Chondrocyte (in vitro differentiated cells): Measurements from ENCODE around the gene SRSF4. TPM values are rescaled to one million over a fixed set of nuclear protein-coding genes. Genes with fewer than 3 reads are reported as not detected.

Source experiments
- DNase-seq: peaks from one replicate; pipeline ENCODE4 v3.0.0; 2021; ENCODE audit warnings: mixed read lengths, low spot score
- H3K27ac Mint-ChIP-seq: one replicate; pipeline ENCODE4 v1.8.0; 2021; ENCODE audit warnings: mild to moderate bottlenecking, moderate library complexity, mixed read lengths; ENCODE audit not compliant: unreplicated experiment
- H3K27me3 Mint-ChIP-seq: 2 replicates; pipeline ENCODE4 v1.8.0; 2021; ENCODE audit warnings: low read depth, mixed read lengths
- H3K36me3 Mint-ChIP-seq: 2 replicates; pipeline ENCODE4 v1.8.0; 2021; ENCODE audit warnings: low read depth, mixed read lengths
- H3K4me1 Mint-ChIP-seq: 2 replicates; pipeline ENCODE4 v1.8.0; 2021; ENCODE audit warnings: low read depth, mild to moderate bottlenecking, mixed read lengths
- H3K4me3 Mint-ChIP-seq: one replicate; pipeline ENCODE4 v1.8.0; 2021; ENCODE audit warnings: mild to moderate bottlenecking, moderate library complexity, mixed read lengths; ENCODE audit not compliant: unreplicated experiment
- H3K9me3 Mint-ChIP-seq: 2 replicates; pipeline ENCODE4 v1.8.0; 2021; ENCODE audit warnings: low read depth, mixed read lengths
- total RNA-seq: library from RNA; stranded (reverse); gene quantifications from 3 replicates; pipeline ENCODE4 v1.2.1, GENCODE V29; 2021
- TF ChIP-seq, protein P1 (sequence below): fragments of 200-600 bp; sonication (generic); IDR thresholded peaks from 2 replicates; pipeline ENCODE4 v1.5.0; 2021; ENCODE audit warnings: antibody characterized with exemption, mild to moderate bottlenecking, moderate library complexity

Gene SRSF4
- total RNA-seq, 1 donor from 2014 or later, result 49.1 TPM

GRCh38 chr1:29208442-29208841 is 26.7 kb upstream of the SRSF4 start:
- H3K4me1 Mint-ChIP-seq, result peaks cover 5% of the 10 kb centered on the region
- H3K27ac Mint-ChIP-seq, result no peak overlapping the region
- TF ChIP-seq, protein P1, sequence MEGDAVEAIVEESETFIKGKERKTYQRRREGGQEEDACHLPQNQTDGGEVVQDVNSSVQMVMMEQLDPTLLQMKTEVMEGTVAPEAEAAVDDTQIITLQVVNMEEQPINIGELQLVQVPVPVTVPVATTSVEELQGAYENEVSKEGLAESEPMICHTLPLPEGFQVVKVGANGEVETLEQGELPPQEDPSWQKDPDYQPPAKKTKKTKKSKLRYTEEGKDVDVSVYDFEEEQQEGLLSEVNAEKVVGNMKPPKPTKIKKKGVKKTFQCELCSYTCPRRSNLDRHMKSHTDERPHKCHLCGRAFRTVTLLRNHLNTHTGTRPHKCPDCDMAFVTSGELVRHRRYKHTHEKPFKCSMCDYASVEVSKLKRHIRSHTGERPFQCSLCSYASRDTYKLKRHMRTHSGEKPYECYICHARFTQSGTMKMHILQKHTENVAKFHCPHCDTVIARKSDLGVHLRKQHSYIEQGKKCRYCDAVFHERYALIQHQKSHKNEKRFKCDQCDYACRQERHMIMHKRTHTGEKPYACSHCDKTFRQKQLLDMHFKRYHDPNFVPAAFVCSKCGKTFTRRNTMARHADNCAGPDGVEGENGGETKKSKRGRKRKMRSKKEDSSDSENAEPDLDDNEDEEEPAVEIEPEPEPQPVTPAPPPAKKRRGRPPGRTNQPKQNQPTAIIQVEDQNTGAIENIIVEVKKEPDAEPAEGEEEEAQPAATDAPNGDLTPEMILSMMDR, result no peak

DNA sequence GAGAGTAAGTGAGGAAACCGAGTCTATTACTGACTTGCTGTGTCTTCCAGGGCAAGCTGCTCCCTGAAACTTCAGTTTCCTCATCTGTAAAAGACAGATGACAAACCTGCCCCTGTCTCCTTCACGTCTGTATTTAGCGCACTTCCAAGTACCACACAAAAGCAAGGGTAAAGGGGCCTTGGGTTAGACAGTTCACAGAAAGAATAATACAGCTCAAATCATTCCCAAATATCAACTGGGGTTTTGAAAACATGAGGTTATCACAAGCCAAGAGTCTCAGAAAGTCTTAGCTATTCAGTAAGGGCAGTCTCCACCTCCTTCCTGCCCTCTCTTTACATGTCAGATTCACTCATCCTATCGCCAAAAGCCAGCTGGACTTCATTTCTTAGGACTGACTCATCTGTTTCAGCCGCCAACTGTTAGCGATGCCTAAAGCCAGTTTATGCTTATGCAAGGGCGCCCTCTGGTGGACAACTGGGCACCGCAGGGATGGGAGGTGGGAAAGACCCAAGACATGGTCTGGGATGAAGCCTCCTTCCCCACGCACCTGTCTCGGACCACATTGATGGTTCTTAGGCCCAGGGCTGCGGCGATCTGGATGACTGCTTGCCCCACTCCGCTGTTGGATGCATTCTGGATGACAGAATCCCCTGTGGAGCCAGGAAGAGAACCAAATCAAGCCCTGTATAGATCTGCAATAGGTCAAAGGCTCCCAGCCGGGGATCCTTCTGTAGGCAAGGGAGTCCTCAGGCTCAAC is 21.1 kb upstream of the SRSF4 start:
- Mint-ChIP-seq H3K4me3 (no peak overlapping the region), H3K36me3 (peaks cover 8% of the 10 kb centered on the region), H3K4me1 (peaks cover 11% of the 10 kb centered on the region), H3K9me3 (no peaks in the 10 kb centered on the region), H3K27ac (peak overlapping the region; percentile 92), H3K27me3 (no peaks in the 10 kb centered on the region)
- TF ChIP-seq, protein P1, result peak; percentile 93
- no peak for DNase-seq

More at GRCh38 chr1:29208442-29208841, 26.7 kb upstream of the SRSF4 start:
- H3K27me3 Mint-ChIP-seq, result no peaks in the 10 kb centered on the region
- H3K9me3 Mint-ChIP-seq, result no peaks in the 10 kb centered on the region
- no peak for DNase-seq
- peaks cover 15% of the 10 kb centered on the region for H3K36me3 Mint-ChIP-seq
- H3K4me3 Mint-ChIP-seq, result no peak overlapping the region

DNA sequence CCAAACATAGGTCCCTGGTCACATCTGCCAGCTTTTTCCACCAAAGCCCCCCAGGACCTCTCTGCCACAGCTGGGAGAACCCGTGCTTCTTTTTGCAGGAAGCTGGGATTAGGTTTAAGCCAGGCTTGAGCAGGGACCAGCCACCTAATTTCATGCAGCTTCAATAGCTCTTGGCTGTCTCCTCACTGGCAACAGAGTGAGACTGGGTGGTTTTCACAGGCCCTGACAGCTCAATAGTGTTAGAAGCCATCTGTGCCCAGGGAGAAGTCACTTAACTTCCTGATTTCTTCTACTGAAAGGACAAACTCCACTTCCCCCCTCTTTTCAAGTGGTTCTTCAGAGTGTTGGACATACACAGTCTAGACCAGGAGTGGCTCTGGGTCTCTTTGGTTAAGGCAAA is 20.4 kb upstream of the SRSF4 start:
- no peak for DNase-seq
- H3K4me1 Mint-ChIP-seq, result peaks cover 16% of the 10 kb centered on the region
- H3K4me3 Mint-ChIP-seq, result no peak overlapping the region
- TF ChIP-seq, protein P1, result no peak
- no peaks in the 10 kb centered on the region for H3K27me3 Mint-ChIP-seq
- peaks cover 8% of the 10 kb centered on the region for H3K36me3 Mint-ChIP-seq
- peak overlapping the region; percentile 92 for H3K27ac Mint-ChIP-seq
- no peaks in the 10 kb centered on the region for H3K9me3 Mint-ChIP-seq

DNA sequence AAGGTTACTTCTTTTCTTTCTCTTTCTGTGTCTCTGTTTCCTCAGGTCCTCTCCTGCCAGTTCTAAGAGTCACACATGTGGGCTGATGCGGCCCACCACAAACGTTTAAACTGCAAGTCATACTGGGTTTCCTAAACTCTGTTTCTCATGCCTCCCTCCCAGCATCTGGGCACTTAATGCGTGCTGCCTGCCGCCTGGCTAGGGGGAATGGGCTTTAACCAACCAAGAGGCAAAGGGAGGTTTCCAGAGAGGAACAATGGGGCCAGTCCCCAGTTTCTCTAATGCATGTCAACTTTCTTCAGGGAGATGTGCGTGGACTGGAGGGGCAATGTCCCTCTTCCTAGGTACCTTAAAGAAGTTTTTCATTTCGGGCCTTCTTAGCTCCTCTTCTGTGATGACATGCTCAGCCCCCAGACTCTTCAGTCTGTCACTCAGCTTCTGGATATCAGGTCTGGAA is 19.9 kb upstream of the SRSF4 start:
- Mint-ChIP-seq H3K4me3 (no peak overlapping the region), H3K9me3 (no peaks in the 10 kb centered on the region), H3K27me3 (no peaks in the 10 kb centered on the region), H3K36me3 (peaks cover 8% of the 10 kb centered on the region), H3K27ac (no peak overlapping the region), H3K4me1 (peaks cover 20% of the 10 kb centered on the region)
- DNase-seq, result no peak
- TF ChIP-seq, protein P1, result no peak

DNA sequence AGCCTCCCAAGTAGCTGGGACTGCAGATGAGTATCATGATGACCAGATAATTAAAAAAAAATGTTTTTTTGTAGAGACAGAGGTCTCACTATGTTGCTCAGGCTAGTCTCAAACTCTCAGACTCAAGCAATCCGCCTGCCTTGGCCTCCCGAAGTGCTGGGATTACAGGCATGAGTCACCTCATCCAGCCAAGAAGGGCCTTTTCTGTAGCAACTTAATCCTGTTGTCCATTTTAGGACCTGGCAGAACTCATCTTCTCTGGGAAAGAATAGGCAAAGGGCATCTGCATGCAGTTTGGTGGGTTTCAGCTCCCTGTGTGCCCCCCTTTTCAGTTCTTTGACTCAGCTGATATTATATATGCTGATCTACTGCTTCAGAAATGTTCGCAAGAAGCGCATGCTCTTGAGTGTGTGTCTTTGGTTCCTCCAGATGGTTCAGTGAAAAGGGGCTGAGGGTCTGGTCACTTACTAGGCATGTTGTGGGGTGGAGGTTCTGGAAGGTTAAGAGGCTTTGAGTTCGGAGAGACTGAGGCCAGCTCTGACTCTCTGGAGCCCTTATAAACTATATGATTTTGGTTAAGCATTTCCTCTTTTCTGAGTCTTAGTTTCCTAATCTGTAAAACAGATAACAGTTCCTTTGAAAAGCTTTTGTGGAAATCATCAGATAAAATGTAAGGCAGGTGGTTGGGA is 19.4 kb upstream of the SRSF4 start:
- TF ChIP-seq, protein P1, result no peak
- no peaks in the 10 kb centered on the region for H3K9me3 Mint-ChIP-seq
- H3K27ac Mint-ChIP-seq, result no peak overlapping the region
- H3K4me3 Mint-ChIP-seq, result no peak overlapping the region
- H3K27me3 Mint-ChIP-seq, result no peaks in the 10 kb centered on the region
- H3K4me1 Mint-ChIP-seq, result peaks cover 20% of the 10 kb centered on the region
- DNase-seq, result no peak
- H3K36me3 Mint-ChIP-seq, result peaks cover 8% of the 10 kb centered on the region
